ENCODE measurements around the gene TMED6.

TMED6 gene

GRCh38 chr16:69324013-69324531, 27.5 kb downstream of the TMED6 start:
- DNase-seq (ENCODE audit: low read depth) = no peak

- no peak for DNase-seq (ENCODE audit: low read depth)
Measured at GRCh38 chr16:69323415-69323814, 28.2 kb downstream of the TMED6 start.

GRCh38 chr16:69322343-69322742, 29.2 kb downstream of the TMED6 start:
- DNase-seq (ENCODE audit: low read depth) = no peak

GRCh38 chr16:69321080-69321479, 30.5 kb downstream of the TMED6 start:
- DNase-seq (ENCODE audit: low read depth) = no peak

- no peak for DNase-seq (ENCODE audit: low read depth)
Measured at GRCh38 chr16:69320740-69321073, 30.9 kb downstream of the TMED6 start.

GRCh38 chr16:69319826-69320739, 31.5 kb downstream of the TMED6 start:
- DNase-seq (ENCODE audit: low read depth) = no peak

- DNase-seq (ENCODE audit: low read depth) = no peak
Measured at GRCh38 chr16:69319381-69319780, 32.2 kb downstream of the TMED6 start.

- DNase-seq (ENCODE audit: low read depth) = no peak
Measured at GRCh38 chr16:69318911-69319289, 32.7 kb downstream of the TMED6 start.

- no peak for DNase-seq (ENCODE audit: low read depth)
Measured at GRCh38 chr16:69318177-69318910, 33.2 kb downstream of the TMED6 start.

- DNase-seq (ENCODE audit: low read depth) = no peak
Measured at GRCh38 chr16:69316595-69317034, 35.0 kb downstream of the TMED6 start.

- DNase-seq (ENCODE audit: low read depth) = no peak
Measured at GRCh38 chr16:69315486-69316311, 35.9 kb downstream of the TMED6 start.

GRCh38 chr16:69314534-69314933, 37.1 kb downstream of the TMED6 start:
- no peak for DNase-seq (ENCODE audit: low read depth)

- no peak for DNase-seq (ENCODE audit: low read depth)
Measured at GRCh38 chr16:69313469-69313868, 38.1 kb downstream of the TMED6 start.

GRCh38 chr16:69311533-69312387, 39.8 kb downstream of the TMED6 start:
- DNase-seq (ENCODE audit: low read depth) = peak; percentile 27

- peak; percentile 97 for DNase-seq (ENCODE audit: low read depth)
Measured at GRCh38 chr16:69310653-69311532, 40.7 kb downstream of the TMED6 start, which contains the start of gene VPS4A. TSS of gene VPS4A (plus strand) at chr16:69311350. CDS start at chr16:69311512, 162 bp downstream.

GRCh38 chr16:69309316-69309715, 42.3 kb downstream of the TMED6 start:
- no peak for DNase-seq (ENCODE audit: low read depth)

GRCh38 chr16:69307856-69308255, 43.7 kb downstream of the TMED6 start:
- no peak for DNase-seq (ENCODE audit: low read depth)

GRCh38 chr16:69307091-69307490, 44.5 kb downstream of the TMED6 start:
- DNase-seq (ENCODE audit: low read depth) = no peak

GRCh38 chr16:69306031-69306430, 45.6 kb downstream of the TMED6 start:
- DNase-seq (ENCODE audit: low read depth) = no peak

- no peak for DNase-seq (ENCODE audit: low read depth)
Measured at GRCh38 chr16:69302301-69302700, 49.3 kb downstream of the TMED6 start.
